HepG2 (cell line): ENCODE results near the gene NANOG. TPM values are rescaled to one million over a fixed set of nuclear protein-coding genes. Genes with fewer than 3 reads are reported as not detected.

Experiments
- ARHGAP35 ChIP-seq: sonication (generic); formaldehyde crosslinking; IDR thresholded peaks from 2 replicates; pipeline ENCODE4 v1.9.0; 2022; ENCODE audit warnings: mild to moderate bottlenecking, inconsistent platforms, moderate library complexity, missing genetic modification reagents, borderline replicate concordance
- BRD4 ChIP-seq: sonication (generic); formaldehyde crosslinking; IDR thresholded peaks from 2 replicates; pipeline ENCODE4 v1.4.0; 2020; ENCODE audit warnings: missing genetic modification reagents
- CEBPG ChIP-seq: IDR thresholded peaks from 2 replicates; pipeline ENCODE4 v1.6.1; 2016
- CEBPZ ChIP-seq: IDR thresholded peaks from 2 replicates; pipeline ENCODE4 v1.6.1; 2012; ENCODE audit warnings: low read length, improper control_type of control experiment
- FOXA3 ChIP-seq: IDR thresholded peaks from 2 replicates; pipeline ENCODE4 v1.6.1; 2016; ENCODE audit warnings: missing genetic modification reagents, missing compliant biosample characterization
- IKZF4 ChIP-seq: sonication (generic); formaldehyde crosslinking; IDR thresholded peaks from 2 replicates; pipeline ENCODE4 v1.5.1; 2020; ENCODE audit warnings: borderline replicate concordance, mild to moderate bottlenecking, low read depth, missing genetic modification reagents; ENCODE audit errors: not compliant biosample characterization
- KLF9 ChIP-seq: IDR thresholded peaks from 2 replicates; pipeline ENCODE4 v1.6.1; 2016; ENCODE audit warnings: low read depth
- KMT2B ChIP-seq: IDR thresholded peaks from 2 replicates; pipeline ENCODE4 v1.6.1; 2016; ENCODE audit warnings: missing genetic modification reagents, missing compliant biosample characterization
- MAFF ChIP-seq: IDR thresholded peaks from 2 replicates; pipeline ENCODE4 v1.6.1; 2011; ENCODE audit warnings: low read depth, low read length, improper control_type of control experiment
- MLLT10 ChIP-seq: sonication (generic); formaldehyde crosslinking; IDR thresholded peaks from 2 replicates; pipeline ENCODE4 v1.4.0; 2020; ENCODE audit warnings: missing genetic modification reagents
- PAX8 ChIP-seq: sonication (generic); formaldehyde crosslinking; IDR thresholded peaks from 2 replicates; pipeline ENCODE4 v1.8.0; 2022; ENCODE audit warnings: mild to moderate bottlenecking, missing genetic modification reagents, borderline replicate concordance
- PITX1 ChIP-seq: sonication (generic); formaldehyde crosslinking; IDR thresholded peaks from 2 replicates; pipeline ENCODE4 v1.5.1; 2020; ENCODE audit warnings: mild to moderate bottlenecking, missing genetic modification reagents
- RXRB ChIP-seq: IDR thresholded peaks from 2 replicates; pipeline ENCODE4 v1.6.1; 2016; ENCODE audit warnings: borderline replicate concordance, missing genetic modification reagents, missing compliant biosample characterization
- SMYD3 ChIP-seq: sonication (generic); formaldehyde crosslinking; IDR thresholded peaks from 2 replicates; pipeline ENCODE4 v1.8.1; 2023; ENCODE audit warnings: mild to moderate bottlenecking, missing genetic modification reagents
- SP2 ChIP-seq: sonication (generic); formaldehyde crosslinking; IDR thresholded peaks from 2 replicates; pipeline ENCODE4 v1.5.1; 2020; ENCODE audit warnings: mild to moderate bottlenecking, missing genetic modification reagents
- TRIM22 ChIP-seq: fragments of 450-650 bp; IDR thresholded peaks from 2 replicates; pipeline ENCODE4 v1.6.1; 2017
- U2AF1 ChIP-seq: fragments of 200-400 bp; formaldehyde crosslinking; optimal IDR thresholded peaks from 2 replicates; pipeline ENCODE3; 2017; ENCODE audit warnings: mild to moderate bottlenecking, low read depth, low read length
- ZBTB10 ChIP-seq: sonication (generic); formaldehyde crosslinking; IDR thresholded peaks from 2 replicates; pipeline ENCODE4 v1.4.0; 2020; ENCODE audit warnings: missing genetic modification reagents, borderline replicate concordance
- ZMYM4 ChIP-seq: sonication (generic); formaldehyde crosslinking; IDR thresholded peaks from 2 replicates; pipeline ENCODE4 v1.8.1; 2023; ENCODE audit warnings: mild to moderate bottlenecking, missing genetic modification reagents
- ZNF205 ChIP-seq: IDR thresholded peaks from 2 replicates; pipeline ENCODE4 v1.6.1; 2018; ENCODE audit warnings: missing biosample characterization, missing genetic modification reagents
- ZNF3 ChIP-seq: IDR thresholded peaks from 2 replicates; pipeline ENCODE4 v1.7.0; 2017; ENCODE audit warnings: inconsistent platforms
- ZNF644 ChIP-seq: IDR thresholded peaks from 2 replicates; pipeline ENCODE4 v1.6.1; 2016; ENCODE audit warnings: low read depth
- ZNF777 ChIP-seq: sonication (generic); formaldehyde crosslinking; IDR thresholded peaks from 2 replicates; pipeline ENCODE4 v1.4.0; 2020; ENCODE audit warnings: missing genetic modification reagents
- ZXDC ChIP-seq: sonication (generic); formaldehyde crosslinking; IDR thresholded peaks from 2 replicates; pipeline ENCODE4 v1.5.0; 2020; ENCODE audit warnings: mild to moderate bottlenecking, missing genetic modification reagents
- polyA plus RNA-seq, 8 experiments: library from polyadenylated mRNA; depleted of rRNA in 3 of 8; stranded (reverse) in 7 of 8; unstranded in 1 of 8; fragments of >200 nt; fragmentation: Illumina TruSeq in 4 of 8; extraction: Trizol in 4 of 8; gene quantifications; 2 replicates each; pipeline versions ENCODE4 v1.2.1 to v1.2.3, GENCODE V29; 2011 to 2016; ENCODE audit warnings: low read depth in 4 of 8, missing spikeins in 1 of 8, mixed read lengths in 1 of 8; ENCODE audit not compliant: insufficient read depth in 1 of 8
- total RNA-seq, 5 experiments: library from RNA; depleted of rRNA; stranded (reverse); fragments of >200 nt; fragmentation: Illumina TruSeq; extraction: Trizol; gene quantifications; 2 replicates each; pipeline ENCODE4 v1.2.3, GENCODE V29; 2016; ENCODE audit warnings: low read depth in 1 of 5

The NANOG gene
- total and polyA plus RNA-seq, 2 of the 13 experiments (the other 11 are each of a cell fraction or from before 2014, with no cell fraction given) = 0.04 to 0.24 TPM

- no peak for TF ChIP-seq TRIM22
- no peak for TF ChIP-seq IKZF4 (CRISPR knock-in tag)
- TF ChIP-seq SP2 = no peak
- no peak for TF ChIP-seq BRD4 (CRISPR knock-in tag)
- TF ChIP-seq ZNF644 (CRISPR knock-in tag) = peak; percentile 77
- TF ChIP-seq FOXA3 (CRISPR knock-in tag) = 0 out of 2 replicates have a peak, but pooled peaks have one; percentile 18
- peak; percentile 53 for TF ChIP-seq ZMYM4 (CRISPR knock-in tag)
- TF ChIP-seq SMYD3 = no peak
- peak; percentile 67; the same call in 1 of the 2 replicates for TF ChIP-seq PITX1
- no peak for TF ChIP-seq ZBTB10 (CRISPR knock-in tag)
- no peak for TF ChIP-seq KLF9 (CRISPR knock-in tag)
- no peak for TF ChIP-seq KMT2B (CRISPR knock-in tag)
- TF ChIP-seq ARHGAP35 (CRISPR knock-in tag) = no peak
- no peak for TF ChIP-seq PAX8 (CRISPR knock-in tag)
- TF ChIP-seq ZNF777 (CRISPR knock-in tag) = no peak
- TF ChIP-seq RXRB = peak; percentile 31; the same call in 1 of the 2 replicates
- no peak for TF ChIP-seq U2AF1
- peak; percentile 86 for TF ChIP-seq CEBPG (CRISPR knock-in tag)
- TF ChIP-seq ZNF205 (CRISPR knock-in tag) = peak; percentile 98
- TF ChIP-seq MAFF = no peak
- TF ChIP-seq ZXDC = no peak
- TF ChIP-seq CEBPZ = no peak
- no peak for TF ChIP-seq MLLT10 (CRISPR knock-in tag)
- TF ChIP-seq ZNF3 (CRISPR knock-in tag) = peak; percentile 83
Measured at GRCh38 chr12:7834701-7835100, 45.5 kb downstream of the NANOG start (continued).
